Neural cell (in vitro differentiated cells): ENCODE results near the gene OXLD1. TPM values are rescaled to one million over a fixed set of nuclear protein-coding genes. Genes with fewer than 3 reads are reported as not detected.

Experiments used
- H2AFZ ChIP-seq: fragments of 200-600, 300-800 bp; sonication (generic), shearing (Covaris generic); 2 replicates; pipeline ENCODE4 v1.6.0; 2014; ENCODE audit warnings: low read depth, mild to moderate bottlenecking, antibody characterized with exemption, low read length, moderate library complexity
- H3F3A ChIP-seq: fragments of 200-600 bp; shearing (Covaris generic); 2 replicates; pipeline ENCODE4 v1.6.1; 2016; ENCODE audit warnings: mild to moderate bottlenecking, moderate library complexity, mixed read lengths, antibody characterized with exemption, low read length; ENCODE audit not compliant: insufficient read depth, poor library complexity, severe bottlenecking
- H3K27ac ChIP-seq: fragments of 200-600, 300-800 bp; sonication (generic), shearing (Covaris generic); 2 replicates; pipeline ENCODE4 v1.5.1; 2014; ENCODE audit warnings: mild to moderate bottlenecking, low read length, moderate library complexity
- H3K27me3 ChIP-seq: fragments of 300-800, 200-600 bp; sonication (generic), shearing (Covaris generic); 2 replicates; pipeline ENCODE4 v1.6.0; 2014; ENCODE audit warnings: mild to moderate bottlenecking, low read depth, low read length, moderate library complexity; ENCODE audit not compliant: insufficient read depth
- H3K36me3 ChIP-seq: fragments of 300-800, 200-600 bp; sonication (generic), shearing (Covaris generic); 2 replicates; pipeline ENCODE4 v1.5.1; 2014; ENCODE audit warnings: mild to moderate bottlenecking, antibody characterized with exemption, low read length, moderate library complexity; ENCODE audit not compliant: insufficient read depth
- H3K4me2 ChIP-seq: fragments of 300-800, 200-600 bp; sonication (generic), shearing (Covaris generic); 2 replicates; pipeline ENCODE4 v1.6.0; 2014; ENCODE audit warnings: mild to moderate bottlenecking, low read length
- H3K4me3 ChIP-seq: fragments of 300-800, 200-600 bp; sonication (generic), shearing (Covaris generic); 2 replicates; pipeline ENCODE4 v1.5.1; 2014; ENCODE audit warnings: mild to moderate bottlenecking, low read length, moderate library complexity
- H3K79me2 ChIP-seq: fragments of 200-600 bp; shearing (Covaris generic); replicated peaks from 2 replicates; pipeline ENCODE4 v1.6.0; 2014; ENCODE audit warnings: mild to moderate bottlenecking, low read length, moderate library complexity; ENCODE audit not compliant: insufficient read depth
- H3K9ac ChIP-seq: fragments of 300-800, 200-600 bp; sonication (generic), shearing (Covaris generic); 2 replicates; pipeline ENCODE4 v1.6.1; 2016; ENCODE audit warnings: mild to moderate bottlenecking, low read length, mixed read lengths
- H3K9me2 ChIP-seq: fragments of 200-600 bp; shearing (Covaris generic); 2 replicates; pipeline ENCODE4 v1.6.1; 2016; ENCODE audit warnings: mild to moderate bottlenecking, low read length, mixed read lengths; ENCODE audit not compliant: insufficient read depth
- H3K9me3 ChIP-seq: fragments of 200-600, 300-800 bp; sonication (generic), shearing (Covaris generic); 2 replicates; pipeline ENCODE4 v1.6.1; 2016; ENCODE audit warnings: mild to moderate bottlenecking, mixed run types, low read length, moderate library complexity, mixed read lengths
- H4K20me1 ChIP-seq: fragments of 200-600 bp; shearing (Covaris generic); 2 replicates; pipeline ENCODE4 v1.6.1; 2016; ENCODE audit warnings: mild to moderate bottlenecking, mixed run types; ENCODE audit not compliant: insufficient read depth
- CTCF ChIP-seq: fragments of 450-650 bp; IDR thresholded peaks from 2 replicates; pipeline ENCODE4 v1.5.1; 2014; ENCODE audit warnings: antibody characterized with exemption, mild to moderate bottlenecking, moderate library complexity; ENCODE audit not compliant: poor library complexity, severe bottlenecking
- EP300 ChIP-seq: fragments of 450-650 bp; conservative IDR thresholded peaks from 2 replicates; pipeline ENCODE4 v1.6.1; 2014; ENCODE audit warnings: antibody characterized with exemption, mild to moderate bottlenecking, moderate library complexity; ENCODE audit not compliant: poor library complexity, severe bottlenecking
- EZH2 ChIP-seq: fragments of 200-600, 300-800 bp; shearing (Covaris generic), sonication (generic); IDR thresholded peaks from 2 replicates; pipeline ENCODE4 v1.6.1; 2014; ENCODE audit warnings: antibody characterized with exemption, low read length, borderline replicate concordance, mild to moderate bottlenecking; ENCODE audit not compliant: insufficient read depth, poor library complexity, severe bottlenecking
- MXI1 ChIP-seq: fragments of 450-650 bp; conservative IDR thresholded peaks from 2 replicates; pipeline ENCODE4 v1.6.1; 2014; ENCODE audit warnings: antibody characterized with exemption, mild to moderate bottlenecking; ENCODE audit not compliant: poor library complexity, severe bottlenecking
- POLR2AphosphoS5 ChIP-seq: IDR thresholded peaks from 2 replicates; pipeline ENCODE4 v1.6.1; 2012
- RAD21 ChIP-seq: fragments of 450-650 bp; conservative IDR thresholded peaks from 2 replicates; pipeline ENCODE4 v1.6.1; 2014; ENCODE audit warnings: antibody characterized with exemption, mild to moderate bottlenecking, moderate library complexity
- REST ChIP-seq: IDR thresholded peaks from 2 replicates; pipeline ENCODE4 v1.6.1; 2012; ENCODE audit warnings: borderline replicate concordance
- SMC3 ChIP-seq: fragments of 450-650 bp; conservative IDR thresholded peaks from 2 replicates; pipeline ENCODE4 v1.6.1; 2014; ENCODE audit warnings: antibody characterized with exemption, mild to moderate bottlenecking, moderate library complexity; ENCODE audit not compliant: poor library complexity
- TAF1 ChIP-seq: IDR thresholded peaks from 2 replicates; pipeline ENCODE4 v1.6.1; 2012; ENCODE audit warnings: low read depth
- polyA plus RNA-seq: library from polyadenylated mRNA; depleted of rRNA; stranded (reverse); fragments of >200 nt; gene quantifications from 2 replicates; pipeline ENCODE4 v1.2.3, GENCODE V29; 2014

Gene OXLD1
- polyA plus RNA-seq, 1 donor from 2014 or later = 61.0 TPM

GRCh38 chr17:81705518-81706231 is 39.3 kb upstream of the OXLD1 start:
- no peaks in the 10 kb centered on the region for H3K36me3 ChIP-seq
- no peaks in the 10 kb centered on the region for H3K9me2 ChIP-seq
- no peak for TF ChIP-seq CTCF
- no peak for TF ChIP-seq REST
- no peak for TF ChIP-seq EZH2
- no peak for TF ChIP-seq TAF1
- no peak for TF ChIP-seq POLR2AphosphoS5
- no peak for TF ChIP-seq SMC3
- TF ChIP-seq RAD21 = no peak
- TF ChIP-seq MXI1 = no peak
- no peak for TF ChIP-seq EP300
- no peak overlapping the region for H3K4me2 ChIP-seq
- no peak overlapping the region for H3K9ac ChIP-seq
- peaks cover 2% of the 10 kb centered on the region for H3K27me3 ChIP-seq
- H2AFZ ChIP-seq = no peak overlapping the region
- H4K20me1 ChIP-seq = no peaks in the 10 kb centered on the region
- no peaks in the 10 kb centered on the region for H3K9me3 ChIP-seq
- peaks cover 25% of the 10 kb centered on the region for H3K79me2 ChIP-seq
- H3K27ac ChIP-seq = no peak overlapping the region
- H3K4me3 ChIP-seq = no peak overlapping the region
- no peaks in the 10 kb centered on the region for H3F3A ChIP-seq

GRCh38 chr17:81703747-81704654 is 37.6 kb upstream of the OXLD1 start:
- Histone ChIP-seq H3K9ac (peak overlapping the region; percentile 94), H3F3A (no peaks in the 10 kb centered on the region), H3K9me2 (no peaks in the 10 kb centered on the region), H3K79me2 (peaks cover 25% of the 10 kb centered on the region), H4K20me1 (no peaks in the 10 kb centered on the region), H3K27ac (peak overlapping the region; percentile 80), H3K36me3 (no peaks in the 10 kb centered on the region), H3K4me3 (peak overlapping the region; percentile 96), H3K9me3 (no peaks in the 10 kb centered on the region), H2AFZ (peak overlapping the region; percentile 27), H3K4me2 (peak overlapping the region; percentile 92), H3K27me3 (no peaks in the 10 kb centered on the region)
- TF ChIP-seq TAF1 (no peak), MXI1 (peak; percentile 5)
